ENCODE measurements around the gene LETMD1. TPM values are rescaled to one million over a fixed set of nuclear protein-coding genes. Genes with fewer than 3 reads are reported as not detected.
"Not testable (repeated sequence)": the region's sequence is repeated elsewhere in the genome, so short reads cannot be mapped to it uniquely, and the experiment has no call there.

The LETMD1 gene
- total and polyA plus RNA-seq, 8 donors, result 34.3 to 59.5 (median 49.8) TPM

GRCh38 chr12:51011955-51012354, 36.2 kb upstream of the LETMD1 start:
- Histone ChIP-seq H3K9me3 (no peaks in the 10 kb centered on the region), H3K4me3 (no peak overlapping the region), H3K4me1 (peaks cover 2 to 6% (median 4%) of the 10 kb centered on the region in 3 donors), H3K36me3 (peaks cover 0 to 3% (median 0%) of the 10 kb centered on the region in 3 donors), H3K27me3 (no peaks in the 10 kb centered on the region), H3K27ac (no peak overlapping the region)
- no peak for TF ChIP-seq CTCF (IDR thresholded peaks at IDR 0.05)
- no peak for DNase-seq
- FAIRE-seq, result no peak
- ATAC-seq, result peak in 1 of 4 donors; percentile 15
- intact Hi-C loops (cut with DNase I), result no loop called here
- WGBS, 2 donors, result 76 to 83% methylated on average over 4 of the region's 4 CpGs

DNA sequence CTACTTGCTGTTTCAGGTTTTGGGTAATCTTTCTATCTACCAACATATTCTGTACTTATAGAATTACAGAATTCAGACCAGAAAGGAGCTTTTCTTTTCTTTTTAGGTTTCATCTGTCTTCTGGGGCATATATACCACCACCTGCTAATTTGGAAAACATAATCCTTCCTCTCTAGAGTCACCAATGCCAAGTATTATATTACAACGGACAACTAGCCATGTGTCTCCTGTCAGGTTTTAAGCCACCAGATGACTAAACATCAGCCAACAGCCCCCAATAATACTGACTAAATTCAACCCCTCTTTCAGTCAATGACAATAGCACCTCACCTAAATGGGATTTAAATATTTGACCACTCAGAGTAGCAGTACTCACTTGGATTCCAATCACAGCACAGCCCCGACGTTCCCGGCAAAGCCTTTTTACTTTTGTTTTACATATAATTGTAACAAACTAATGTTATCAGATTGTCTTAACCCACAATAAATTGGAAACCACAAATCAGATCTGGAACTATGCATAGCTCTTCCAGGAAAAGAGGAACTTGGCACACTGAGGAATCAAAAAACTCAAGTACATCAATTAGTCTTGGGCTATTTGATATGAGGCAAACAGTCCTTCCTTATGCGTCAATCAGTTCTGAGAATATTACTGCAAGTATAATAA, 35.4 kb upstream of the LETMD1 start:
- intact Hi-C loops (cut with DNase I), result no loop called here
- Histone ChIP-seq H3K4me3 (no peak overlapping the region), H3K27me3 (no peaks in the 10 kb centered on the region), H3K4me1 (peaks cover 2 to 12% (median 9%) of the 10 kb centered on the region in 3 donors), H3K36me3 (peaks cover 0 to 3% (median 0%) of the 10 kb centered on the region in 3 donors), H3K9me3 (no peaks in the 10 kb centered on the region), H3K27ac (no peak overlapping the region)
- no peak for FAIRE-seq
- peak in 2 of 4 donors; percentile 29 to 36 for ATAC-seq
- no peak for TF ChIP-seq CTCF (IDR thresholded peaks at IDR 0.05)
- WGBS, 2 donors, result 59 to 67% methylated on average over 5 of the region's 5 CpGs
- no peak for DNase-seq

- no peak for ATAC-seq
- H3K4me1 ChIP-seq, result peaks cover 2 to 12% (median 9%) of the 10 kb centered on the region in 3 donors
- no peak overlapping the region for H3K27ac ChIP-seq
Measured at GRCh38 chr12:51013441-51013840, 34.7 kb upstream of the LETMD1 start.

DNA sequence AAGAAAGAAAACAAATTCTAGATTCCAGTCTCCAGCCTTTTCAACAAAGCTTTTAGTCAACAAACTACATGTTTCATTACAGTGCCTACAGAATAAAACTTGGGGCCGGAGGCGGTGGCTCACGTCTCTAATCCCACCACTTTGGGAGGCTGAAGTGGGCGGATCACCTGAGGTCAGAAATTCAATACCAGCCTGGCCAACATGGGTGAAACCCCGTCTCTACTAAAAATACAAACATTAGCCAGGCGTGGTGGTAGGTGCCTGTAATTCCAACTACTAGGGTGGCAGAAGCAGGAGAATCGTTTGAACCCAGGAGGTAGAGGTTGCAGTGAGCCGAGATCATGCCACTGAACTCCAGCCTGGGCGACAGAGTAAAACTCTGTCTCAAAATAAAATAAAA, 33.7 kb upstream of the LETMD1 start:
- H3K27ac ChIP-seq; FAIRE-seq; H3K9me3 ChIP-seq; H3K36me3 ChIP-seq; H3K27me3 ChIP-seq; intact Hi-C loops (cut with DNase I); DNase-seq; ATAC-seq; H3K4me3 ChIP-seq: not testable (repeated sequence)
- peaks cover 2 to 12% (median 9%) of the 10 kb centered on the region in 3 donors for H3K4me1 ChIP-seq
- 87 to 89% methylated on average over 9 of the region's 9 CpGs for WGBS, 2 donors

More at GRCh38 chr12:51013441-51013840, 34.7 kb upstream of the LETMD1 start:
- DNase-seq (no peak), FAIRE-seq (no peak)
- no peaks in the 10 kb centered on the region for H3K27me3 ChIP-seq
- WGBS, 2 donors, result 92 to 93% methylated on average over 7 of the region's 7 CpGs
- peaks cover 0 to under 1% (median 0%) of the 10 kb centered on the region in 3 donors for H3K36me3 ChIP-seq
- no peaks in the 10 kb centered on the region for H3K9me3 ChIP-seq
- no peak overlapping the region for H3K4me3 ChIP-seq
- intact Hi-C loops (cut with DNase I), result no loop called here
- TF ChIP-seq CTCF (IDR thresholded peaks at IDR 0.05), result no peak

DNA sequence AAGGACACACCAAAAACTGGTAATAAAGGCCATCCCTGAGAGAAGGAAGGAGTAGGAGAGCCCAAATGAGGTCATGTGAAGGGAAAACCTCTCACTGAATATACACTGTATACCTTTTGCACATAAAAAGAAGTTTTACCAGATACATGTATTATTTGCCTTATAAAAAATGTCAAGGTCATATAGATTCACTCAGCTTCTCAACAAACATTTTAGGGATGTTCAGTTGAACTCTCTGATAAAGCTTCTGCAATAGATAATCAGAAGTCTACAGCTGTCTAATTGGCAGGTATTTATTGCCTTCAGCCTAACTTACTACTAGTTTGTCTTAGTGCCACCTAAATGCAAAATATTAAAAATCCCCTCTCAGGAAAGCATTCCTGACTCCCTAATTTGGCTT, 30.7 kb upstream of the LETMD1 start:
- peaks cover 0 to 18% (median 14%) of the 10 kb centered on the region in 3 donors for H3K4me1 ChIP-seq
- H3K27me3 ChIP-seq, result no peaks in the 10 kb centered on the region
- intact Hi-C loops (cut with DNase I), result no loop called here
- no peak for DNase-seq
- no peaks in the 10 kb centered on the region for H3K36me3 ChIP-seq
- no peak for FAIRE-seq
- no peak for TF ChIP-seq CTCF (IDR thresholded peaks at IDR 0.05)
- no peaks in the 10 kb centered on the region for H3K9me3 ChIP-seq
- H3K4me3 ChIP-seq, result no peak overlapping the region
- H3K27ac ChIP-seq, result no peak overlapping the region
- ATAC-seq, result no peak
